Gastrocnemius medialis (tissue), 4 donors: ENCODE data around the gene CFAP92.

ENCODE experiments used
- POLR2A ChIP-seq, 2 donors: fragments of 450-650 bp; IDR thresholded peaks; one replicate each; pipeline ENCODE4 v1.6.1; 2017; ENCODE audit warnings: antibody characterized with exemption in 2 of 2, mild to moderate bottlenecking in 2 of 2, moderate library complexity in 2 of 2
- TF ChIP-seq, protein P1 (sequence below), 5 experiments: fragments of 450-650 bp in 3 of 5; fragments of 200-600 bp in 2 of 5; sonication (generic) in 2 of 5; IDR thresholded peaks in 4 of 5; conservative IDR thresholded peaks in 1 of 5; 1 replicate in 4 of 5; 2 replicates in 1 of 5; pipeline ENCODE4 v1.5.1; 2016 to 2019; ENCODE audit warnings: antibody characterized with exemption in 5 of 5, mild to moderate bottlenecking in 3 of 5, moderate library complexity in 3 of 5

DNA sequence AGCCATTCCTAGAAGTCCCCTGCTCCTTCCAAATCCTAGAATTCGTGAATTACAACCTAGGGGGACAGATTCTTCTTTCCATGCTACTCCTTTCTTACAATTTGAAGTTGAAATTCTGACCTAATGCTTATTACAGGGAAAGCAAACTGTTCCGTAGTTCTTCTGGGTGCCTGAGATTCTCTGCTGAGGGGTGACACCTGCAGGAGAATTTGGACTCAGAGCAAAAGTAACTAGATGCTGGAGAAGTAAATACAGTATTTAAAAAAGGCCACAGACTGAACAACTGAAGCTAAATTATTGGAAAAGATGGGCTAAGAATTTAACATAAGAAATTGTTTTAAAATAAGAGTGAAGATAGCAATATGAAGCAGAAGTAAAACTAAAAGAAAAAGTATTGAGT lies 76.6 kb downstream of the CFAP92 start:
- TF ChIP-seq, protein P1, sequence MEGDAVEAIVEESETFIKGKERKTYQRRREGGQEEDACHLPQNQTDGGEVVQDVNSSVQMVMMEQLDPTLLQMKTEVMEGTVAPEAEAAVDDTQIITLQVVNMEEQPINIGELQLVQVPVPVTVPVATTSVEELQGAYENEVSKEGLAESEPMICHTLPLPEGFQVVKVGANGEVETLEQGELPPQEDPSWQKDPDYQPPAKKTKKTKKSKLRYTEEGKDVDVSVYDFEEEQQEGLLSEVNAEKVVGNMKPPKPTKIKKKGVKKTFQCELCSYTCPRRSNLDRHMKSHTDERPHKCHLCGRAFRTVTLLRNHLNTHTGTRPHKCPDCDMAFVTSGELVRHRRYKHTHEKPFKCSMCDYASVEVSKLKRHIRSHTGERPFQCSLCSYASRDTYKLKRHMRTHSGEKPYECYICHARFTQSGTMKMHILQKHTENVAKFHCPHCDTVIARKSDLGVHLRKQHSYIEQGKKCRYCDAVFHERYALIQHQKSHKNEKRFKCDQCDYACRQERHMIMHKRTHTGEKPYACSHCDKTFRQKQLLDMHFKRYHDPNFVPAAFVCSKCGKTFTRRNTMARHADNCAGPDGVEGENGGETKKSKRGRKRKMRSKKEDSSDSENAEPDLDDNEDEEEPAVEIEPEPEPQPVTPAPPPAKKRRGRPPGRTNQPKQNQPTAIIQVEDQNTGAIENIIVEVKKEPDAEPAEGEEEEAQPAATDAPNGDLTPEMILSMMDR (IDR thresholded peaks at IDR 0.05 in 4 of 5, conservative IDR thresholded peaks at IDR 0.05 in 1 of 5), result no peak
- no peak for TF ChIP-seq POLR2A (IDR thresholded peaks at IDR 0.05)
